ENCODE results near the gene CCDC149. TPM values are rescaled to one million over a fixed set of nuclear protein-coding genes. Genes with fewer than 3 reads are reported as not detected.
A peak's percentile ranks its signal among the peaks of the same experiment; 100 is the strongest.

Gene CCDC149
- total RNA-seq, 4 donors from 2014 or later: 3.4 to 10.0 (median 7.7) TPM

GRCh38 chr4:24799544-24800324 is 113.1 kb downstream of the CCDC149 start:
- no peaks in the 10 kb centered on the region for H3K36me3 ChIP-seq
- in situ Hi-C loops (cut with MboI; ENCODE audit: low pct_ligation_motif_present in 1 of 4, low pct_unique_long_range_greater_than_20kb in 1 of 4, low sequenced_read_pairs in 3 of 4) (loop anchor here in 1 of 4 donors (25.0 kb wide), 1 partner anchor 312 kb away; no protein-coding TSS in a partner anchor), intact Hi-C loops (cut with DNase I; ENCODE audit: low total_unique reads) (no loop called here)
- H3K9me3 ChIP-seq: no peaks in the 10 kb centered on the region
- TF ChIP-seq POLR2A (IDR thresholded peaks at IDR 0.05): no peak
- no peak for TF ChIP-seq EP300 (IDR thresholded peaks at IDR 0.05; ENCODE audit: low read depth)
- TF ChIP-seq CTCF (IDR thresholded peaks at IDR 0.05): no peak
- no peak for TF ChIP-seq POLR2AphosphoS5 (IDR thresholded peaks at IDR 0.05)
- no peak overlapping the region for H3K27ac ChIP-seq
- H3K27me3 ChIP-seq: peaks cover 20% of the 10 kb centered on the region
- no peak for DNase-seq
- peak overlapping the region in 1 of 4 donors; percentile 27 for H3K4me3 ChIP-seq
- WGBS, 2 donors (ENCODE audit: low coverage in 1 of 2): 80% methylated on average over 83 of the region's 103 CpGs; no CpG with 5 or more reads in 1 of the 2 donors
- peaks cover 0 to 20% (median 14%) of the 10 kb centered on the region in 4 donors for H3K4me1 ChIP-seq

GRCh38 chr4:24799196-24799543 is 113.7 kb downstream of the CCDC149 start:
- intact Hi-C loops (cut with DNase I; ENCODE audit: low total_unique reads) (no loop called here), in situ Hi-C loops (cut with MboI; ENCODE audit: low pct_ligation_motif_present in 1 of 4, low pct_unique_long_range_greater_than_20kb in 1 of 4, low sequenced_read_pairs in 3 of 4) (no loop called here)
- 60 to 88% methylated on average over 1 to 13 of the region's 13 CpGs for WGBS, 2 donors (ENCODE audit: low coverage in 1 of 2)
- no peak for DNase-seq
- TF ChIP-seq POLR2AphosphoS5 (IDR thresholded peaks at IDR 0.05): no peak
- no peak for TF ChIP-seq POLR2A (IDR thresholded peaks at IDR 0.05)
- TF ChIP-seq CTCF (IDR thresholded peaks at IDR 0.05): no peak
- TF ChIP-seq EP300 (IDR thresholded peaks at IDR 0.05; ENCODE audit: low read depth): no peak
- peaks cover 0 to 26% (median 18%) of the 10 kb centered on the region in 4 donors for H3K4me1 ChIP-seq
- no peaks in the 10 kb centered on the region for H3K36me3 ChIP-seq
- H3K4me3 ChIP-seq: no peak overlapping the region
- H3K27me3 ChIP-seq: peaks cover 20% of the 10 kb centered on the region
- no peaks in the 10 kb centered on the region for H3K9me3 ChIP-seq
- no peak overlapping the region for H3K27ac ChIP-seq

- peaks cover 20% of the 10 kb centered on the region for H3K27me3 ChIP-seq
- no peak for DNase-seq
- intact Hi-C loops (cut with DNase I; ENCODE audit: low total_unique reads) (no loop called here), in situ Hi-C loops (cut with MboI; ENCODE audit: low pct_ligation_motif_present in 1 of 4, low pct_unique_long_range_greater_than_20kb in 1 of 4, low sequenced_read_pairs in 3 of 4) (no loop called here)
- no peak overlapping the region for H3K4me3 ChIP-seq
- no peaks in the 10 kb centered on the region for H3K9me3 ChIP-seq
- no peaks in the 10 kb centered on the region for H3K36me3 ChIP-seq
- no peak overlapping the region for H3K27ac ChIP-seq
- peaks cover 0 to 32% (median 19%) of the 10 kb centered on the region in 4 donors for H3K4me1 ChIP-seq
- TF ChIP-seq POLR2A (IDR thresholded peaks at IDR 0.05) (no peak), POLR2AphosphoS5 (IDR thresholded peaks at IDR 0.05) (no peak), CTCF (IDR thresholded peaks at IDR 0.05) (no peak), EP300 (IDR thresholded peaks at IDR 0.05; ENCODE audit: low read depth) (no peak)
- 57 to 65% methylated on average over 3 to 5 of the region's 5 CpGs for WGBS, 2 donors (ENCODE audit: low coverage in 1 of 2)
Measured at GRCh38 chr4:24798036-24798610, 114.7 kb downstream of the CCDC149 start.

GRCh38 chr4:24796620-24797019 is 116.2 kb downstream of the CCDC149 start:
- H3K27ac ChIP-seq: peak overlapping the region in 2 of 4 donors; percentile 85 to 90
- H3K9me3 ChIP-seq: no peaks in the 10 kb centered on the region
- intact Hi-C loops (cut with DNase I; ENCODE audit: low total_unique reads): no loop called here

More at GRCh38 chr4:24796620-24797019, 116.2 kb downstream of the CCDC149 start:
- DNase-seq: no peak
- H3K4me3 ChIP-seq: no peak overlapping the region
- H3K4me1 ChIP-seq: peaks cover 0 to 42% (median 19%) of the 10 kb centered on the region in 4 donors
- in situ Hi-C loops (cut with MboI; ENCODE audit: low pct_ligation_motif_present in 1 of 4, low pct_unique_long_range_greater_than_20kb in 1 of 4, low sequenced_read_pairs in 3 of 4): no loop called here
- H3K36me3 ChIP-seq: no peaks in the 10 kb centered on the region
- peaks cover 20% of the 10 kb centered on the region for H3K27me3 ChIP-seq
- TF ChIP-seq POLR2AphosphoS5 (IDR thresholded peaks at IDR 0.05): no peak
- no peak for TF ChIP-seq EP300 (IDR thresholded peaks at IDR 0.05; ENCODE audit: low read depth)
- no peak for TF ChIP-seq POLR2A (IDR thresholded peaks at IDR 0.05)
- no peak for TF ChIP-seq CTCF (IDR thresholded peaks at IDR 0.05)

Data from transverse colon (tissue), 4 donors.